HCT116 (cell line): ENCODE measurements around the gene TAF11L2. TPM values are rescaled to one million over a fixed set of nuclear protein-coding genes. Genes with fewer than 3 reads are reported as not detected.
"Not testable (repeated sequence)": the region's sequence is repeated elsewhere in the genome, so short reads cannot be mapped to it uniquely, and the experiment has no call there.

Experiments
- ATAC-seq: fragments of 200-7000 bp; cut with Tn5 transposase; 2 replicates; pipeline ENCODE4 v1.9.1; 2020; ENCODE audit warnings: mild to moderate bottlenecking, moderate library complexity
- Bru-seq: library from RNA; stranded (reverse); fragments of 400-500 nt; gene quantifications from one replicate; lab custom pipeline; 2021; lab: Mats Ljungman, UMichigan
- BruChase-seq, 2 experiments: library from RNA; stranded (reverse); fragments of 400-500 nt; gene quantifications; one replicate each; lab custom pipeline; 2021; lab: Mats Ljungman, UMichigan
- BruUV-seq: library from RNA; stranded (reverse); fragments of 400-500 nt; replicated peaks from 2 replicates; lab custom pipeline; 2021; lab: Mats Ljungman, UMichigan
- CTCF ChIA-PET: fragments of 300-600 bp; sonication (Branson Sonifier 250); formaldehyde crosslinking; loops from one replicate; lab custom pipeline; 2021; ENCODE audit warnings: antibody characterized with exemption; lab: Charles Lee
- POLR2A ChIA-PET: fragments of 300-600, 350-600 bp; sonication (Branson Sonifier 250); formaldehyde crosslinking; loops from one replicate; lab custom pipeline; 2021; ENCODE audit warnings: antibody characterized with exemption; lab: Charles Lee
- RAD21 ChIA-PET, 2 experiments: fragments of 300-600 bp; sonication (Branson Sonifier 250); formaldehyde crosslinking; loops; one replicate each; lab custom pipeline; 2023; ENCODE audit warnings: low total read pairs in 2 of 2; ENCODE audit not compliant: uncharacterized antibody in 2 of 2, unreplicated experiment in 2 of 2, low non-redundant PET in 1 of 2; lab: Charles Lee
- DNase-seq: peaks from one replicate; pipeline ENCODE4 v3.0.0-alpha.2; 2010; ENCODE audit warnings: low read depth, low spot score
- H2AFZ ChIP-seq: fragments of 200-600 bp; shearing (Covaris generic), sonication (generic); 2 replicates; pipeline ENCODE4 v1.6.1; 2017; ENCODE audit warnings: low read depth, mixed run types, mixed read lengths, antibody characterized with exemption, low read length; ENCODE audit not compliant: poor library complexity, severe bottlenecking
- H3K27ac ChIP-seq: 2 replicates; pipeline ENCODE4 v1.5.1; 2012; ENCODE audit warnings: low read depth, low read length
- H3K27me3 ChIP-seq: fragments of 200-600 bp; sonication (generic); 2 replicates; pipeline ENCODE4 v1.6.1; 2016; ENCODE audit warnings: mixed run types, low read length, mixed read lengths; ENCODE audit not compliant: insufficient read depth
- H3K36me3 ChIP-seq, 2 experiments: fragments of 200-500 bp in 1 of 2; fragments of 200-600 bp in 1 of 2; sonication (Bioruptor generic) in 1 of 2; sonication (generic) in 1 of 2; 2 replicates each; pipeline versions ENCODE4 v1.5.1 to v1.6.1; 2014 to 2016; ENCODE audit warnings: low read length in 2 of 2, inconsistent platforms in 1 of 2, mixed read lengths in 1 of 2, mixed run types in 1 of 2; ENCODE audit not compliant: insufficient read depth in 2 of 2, control insufficient read depth in 1 of 2
- H3K4me1 ChIP-seq, 2 experiments: fragments of 200-600 bp in 1 of 2; sonication (generic) in 1 of 2; 2 replicates each; pipeline versions ENCODE4 v1.5.1 to v1.6.1; 2012 to 2017; ENCODE audit warnings: low read length in 2 of 2, inconsistent platforms in 1 of 2, mild to moderate bottlenecking in 1 of 2, mixed read lengths in 1 of 2, mixed run types in 1 of 2, moderate library complexity in 1 of 2; ENCODE audit not compliant: insufficient read depth in 2 of 2, control insufficient read depth in 1 of 2
- H3K4me2 ChIP-seq: fragments of 200-600 bp; sonication (generic); 2 replicates; pipeline ENCODE4 v1.6.1; 2017; ENCODE audit warnings: mixed run types, low read length, mixed read lengths
- H3K4me3 ChIP-seq, 2 experiments: fragments of 200-600 bp in 1 of 2; sonication (generic) in 1 of 2; replicated peaks in 1 of 2; 2 replicates each; pipeline ENCODE4 v1.5.1; 2011 to 2016; ENCODE audit warnings: low read length in 2 of 2, control low read depth in 1 of 2, low read depth in 1 of 2, mild to moderate bottlenecking in 1 of 2, mixed read lengths in 1 of 2, mixed run types in 1 of 2
- H3K79me2 ChIP-seq: fragments of 200-600 bp; sonication (generic); 2 replicates; pipeline ENCODE4 v1.6.1; 2017; ENCODE audit warnings: mild to moderate bottlenecking, mixed run types, low read length, moderate library complexity, mixed read lengths; ENCODE audit not compliant: insufficient read depth
- H3K9ac ChIP-seq: fragments of 200-600 bp; sonication (generic); 2 replicates; pipeline ENCODE4 v1.6.1; 2016; ENCODE audit warnings: low read length, mixed read lengths
- H3K9me2 ChIP-seq: fragments of 200-600 bp; sonication (generic), shearing (Covaris generic); 2 replicates; pipeline ENCODE4 v1.6.1; 2017; ENCODE audit warnings: mixed run types, mild to moderate bottlenecking, moderate library complexity; ENCODE audit not compliant: insufficient read depth
- H3K9me3 ChIP-seq, 2 experiments: fragments of 200-500 bp in 1 of 2; fragments of 200-600 bp in 1 of 2; sonication (Bioruptor generic) in 1 of 2; sonication (generic) in 1 of 2; 2 replicates each; pipeline ENCODE4 v1.6.1; 2014 to 2017; ENCODE audit warnings: low read length in 2 of 2, mixed read lengths in 2 of 2, inconsistent platforms in 1 of 2, low read depth in 1 of 2, mild to moderate bottlenecking in 1 of 2, mixed run types in 1 of 2, moderate library complexity in 1 of 2; ENCODE audit not compliant: control insufficient read depth in 1 of 2, insufficient read depth in 1 of 2
- H4K20me1 ChIP-seq: fragments of 200-600 bp; sonication (generic), shearing (Covaris generic); 2 replicates; pipeline ENCODE4 v1.6.1; 2017; ENCODE audit warnings: mixed run types, mild to moderate bottlenecking, moderate library complexity; ENCODE audit not compliant: insufficient read depth
- ATF3 ChIP-seq: IDR thresholded peaks from 2 replicates; pipeline ENCODE4 v1.6.1; 2012
- ELF1 ChIP-seq: IDR thresholded peaks from 2 replicates; pipeline ENCODE4 v1.6.1; 2012; ENCODE audit warnings: low read depth, borderline replicate concordance
- JUND ChIP-seq: IDR thresholded peaks from 2 replicates; pipeline ENCODE4 v1.6.1; 2012
- POLR2AphosphoS5 ChIP-seq: IDR thresholded peaks from 2 replicates; pipeline ENCODE4 v1.6.1; 2011; ENCODE audit warnings: mild to moderate bottlenecking, low read depth, low read length, moderate library complexity
- RAD21 ChIP-seq: IDR thresholded peaks from 2 replicates; pipeline ENCODE4 v1.6.1; 2012; ENCODE audit warnings: low read depth, mild to moderate bottlenecking
- REST ChIP-seq: IDR thresholded peaks from 2 replicates; pipeline ENCODE4 v1.6.1; 2012; ENCODE audit warnings: low read depth
- SIN3A ChIP-seq: IDR thresholded peaks from 2 replicates; pipeline ENCODE4 v1.6.1; 2012; ENCODE audit warnings: low read depth
- SP1 ChIP-seq: IDR thresholded peaks from 2 replicates; pipeline ENCODE4 v1.6.1; 2012; ENCODE audit warnings: low read depth
- SRF ChIP-seq: IDR thresholded peaks from 2 replicates; pipeline ENCODE4 v1.6.1; 2012; ENCODE audit warnings: low read depth
- ZFX ChIP-seq: fragments of 450-650 bp; IDR thresholded peaks from 2 replicates; pipeline ENCODE4 v1.6.1; 2017
- ZNF274 ChIP-seq: fragments of 200-500 bp; sonication (Bioruptor generic); IDR thresholded peaks from 2 replicates; pipeline ENCODE4 v1.6.1; 2014; ENCODE audit warnings: mild to moderate bottlenecking, low read depth, low read length, inconsistent platforms
- intact Hi-C: fragments of 100-400 bp; cut with micrococcal nuclease; formaldehyde crosslinking; loops from 2 replicates; pipeline ENCODE4 v1.10.0; 2022
- long read RNA-seq: library from polyadenylated mRNA; unstranded; transcript quantifications from one replicate; pipeline ENCODE4 v2.0.0, GENCODE V29; 2021; ENCODE audit not compliant: unreplicated experiment
- polyA plus RNA-seq: library from polyadenylated mRNA; unstranded; fragments of >200 nt; gene quantifications from 2 replicates; pipeline ENCODE4 v1.2.1, GENCODE V29; 2012; ENCODE audit warnings: missing spikeins
- total RNA-seq: library from RNA; stranded (reverse); gene quantifications from one replicate; pipeline ENCODE4 v1.2.1, GENCODE V29; 2021; ENCODE audit not compliant: unreplicated experiment
- TF ChIP-seq, protein P1 (sequence below): IDR thresholded peaks from 2 replicates; pipeline ENCODE4 v1.6.1; 2012

Gene TAF11L2
- total RNA-seq (not detected), Bru-seq, nascent RNA (not detected), BruChase-seq, experiment 1, labeled RNA remaining after a 6-hour chase (not detected), BruChase-seq, experiment 2, labeled RNA remaining after a 2-hour chase (not detected)
- not detected in 2 replicates for polyA plus RNA-seq
- long read RNA-seq, result 0 reads

GRCh38 chr5:17497931-17498330 lies at the start of gene TAF11L2:
Gene TAF11L2, plus strand, starts transcription at chr5:17498231.
- BruUV-seq, H4K20me1 ChIP-seq, H2AFZ ChIP-seq, H3K27ac ChIP-seq, H3K4me3 ChIP-seq, intact Hi-C loops, H3K9me3 ChIP-seq, H3K36me3 ChIP-seq, POLR2A ChIA-PET, RAD21 ChIA-PET, H3K9ac ChIP-seq, ATAC-seq, CTCF ChIA-PET, H3K79me2 ChIP-seq, H3K9me2 ChIP-seq, H3K27me3 ChIP-seq, H3K4me1 ChIP-seq, H3K4me2 ChIP-seq, DNase-seq: not testable (repeated sequence)

GRCh38 chr5:17448877-17449276 lies 49.2 kb upstream of the TAF11L2 start:
- Histone ChIP-seq H4K20me1 (no peaks in the 10 kb centered on the region), H3K27ac (no peak overlapping the region), H2AFZ (no peak overlapping the region), H3K27me3 (no peaks in the 10 kb centered on the region), H3K36me3 (no peaks in the 10 kb centered on the region)
- CTCF ChIA-PET, result no interaction called here
- DNase-seq, result no peak
- POLR2A ChIA-PET, result no interaction called here
- BruUV-seq, result no TSS peak
- no peak for TF ChIP-seq RAD21
- TF ChIP-seq ELF1, result no peak
- TF ChIP-seq ZNF274, result no peak
- TF ChIP-seq SRF, result no peak
- no peak for TF ChIP-seq SP1
- TF ChIP-seq ZFX, result no peak
- TF ChIP-seq SIN3A, result no peak
- no peak for TF ChIP-seq ATF3
- TF ChIP-seq, protein P1, sequence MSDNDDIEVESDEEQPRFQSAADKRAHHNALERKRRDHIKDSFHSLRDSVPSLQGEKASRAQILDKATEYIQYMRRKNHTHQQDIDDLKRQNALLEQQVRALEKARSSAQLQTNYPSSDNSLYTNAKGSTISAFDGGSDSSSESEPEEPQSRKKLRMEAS, result no peak
- TF ChIP-seq POLR2AphosphoS5, result no peak
- no peak for TF ChIP-seq JUND
- TF ChIP-seq REST, result no peak
- TF ChIP-seq, all 23 proteins: peak for 0
- Histone ChIP-seq H3K4me3 (no peak overlapping the region), H3K9me2 (no peaks in the 10 kb centered on the region), H3K4me1 (no peaks in the 10 kb centered on the region), H3K9me3 (no peaks in the 10 kb centered on the region; a peak in 1 of 4 replicates), H3K79me2 (no peaks in the 10 kb centered on the region), H3K9ac (no peak overlapping the region), H3K4me2 (no peak overlapping the region)
- ATAC-seq, result no peak
- intact Hi-C loops, result no loop called here
- RAD21 ChIA-PET, result no interaction called here
